MM.1S (cell line): ENCODE results near the gene GFRA3.

Experiments
- DNase-seq: peaks from one replicate; pipeline ENCODE4 v3.0.0-alpha.2; 2015
- H2AFZ ChIP-seq: fragments of 300-600 bp; sonication (generic); 2 replicates; pipeline ENCODE4 v1.6.0; 2016; ENCODE audit warnings: antibody characterized with exemption, low read length
- H3F3A ChIP-seq: fragments of 300-600 bp; sonication (generic); 2 replicates; pipeline ENCODE4 v1.6.1; 2016; ENCODE audit warnings: mild to moderate bottlenecking, antibody characterized with exemption, low read length, moderate library complexity, mixed read lengths; ENCODE audit not compliant: insufficient read depth
- H3K27ac ChIP-seq: fragments of 300-600 bp; sonication (generic); 2 replicates; pipeline ENCODE4 v1.5.1; 2016; ENCODE audit warnings: mild to moderate bottlenecking, low read length
- H3K27me3 ChIP-seq: fragments of 300-600 bp; sonication (generic); replicated peaks from 2 replicates; pipeline ENCODE4 v1.6.0; 2016; ENCODE audit warnings: low read length; ENCODE audit not compliant: insufficient read depth
- H3K36me3 ChIP-seq: fragments of 300-600 bp; sonication (generic); replicated peaks from 2 replicates; pipeline ENCODE4 v1.6.1; 2016; ENCODE audit warnings: mild to moderate bottlenecking, low read length, mixed read lengths; ENCODE audit not compliant: insufficient read depth
- H3K4me1 ChIP-seq: fragments of 300-600 bp; sonication (generic); 2 replicates; pipeline ENCODE4 v1.6.1; 2016; ENCODE audit warnings: low read length, mixed read lengths
- H3K4me2 ChIP-seq: fragments of 300-600 bp; sonication (generic); 2 replicates; pipeline ENCODE4 v1.6.0; 2016; ENCODE audit warnings: low read depth, low read length
- H3K4me3 ChIP-seq: fragments of 300-600 bp; sonication (generic); 2 replicates; pipeline ENCODE4 v1.5.1; 2016; ENCODE audit warnings: low read length, mixed read lengths
- H3K79me2 ChIP-seq: fragments of 300-600 bp; sonication (generic); 2 replicates; pipeline ENCODE4 v1.6.1; 2016; ENCODE audit warnings: mixed run types, low read length, mixed read lengths
- H3K9ac ChIP-seq: fragments of 300-600 bp; sonication (generic); 2 replicates; pipeline ENCODE4 v1.6.1; 2016; ENCODE audit warnings: low read length, mixed read lengths
- H3K9me2 ChIP-seq: fragments of 300-600 bp; sonication (generic); replicated peaks from 2 replicates; pipeline ENCODE4 v1.6.1; 2016; ENCODE audit warnings: mild to moderate bottlenecking, low read length, mixed read lengths; ENCODE audit not compliant: insufficient read depth
- H3K9me3 ChIP-seq: fragments of 300-600 bp; sonication (generic); replicated peaks from 2 replicates; pipeline ENCODE4 v1.6.1; 2016; ENCODE audit warnings: mild to moderate bottlenecking, low read length, mixed read lengths; ENCODE audit not compliant: insufficient read depth
- H4K20me1 ChIP-seq: fragments of 300-600 bp; sonication (generic); 2 replicates; pipeline ENCODE4 v1.6.1; 2016; ENCODE audit warnings: mild to moderate bottlenecking, low read length, moderate library complexity, mixed read lengths; ENCODE audit not compliant: insufficient read depth
- EZH2 ChIP-seq: fragments of 300-600 bp; sonication (generic); optimal IDR thresholded peaks from 2 replicates; pipeline ENCODE3; 2017; ENCODE audit warnings: low read depth, mild to moderate bottlenecking, antibody characterized with exemption, low read length, mixed read lengths
- EZH2phosphoT487 ChIP-seq: fragments of 300-600 bp; sonication (generic); IDR thresholded peaks from 2 replicates; pipeline ENCODE4 v1.6.1; 2018; ENCODE audit warnings: antibody characterized with exemption, low read length
- TF ChIP-seq, protein P1 (sequence below): fragments of 300-600 bp; sonication (generic); IDR thresholded peaks from 2 replicates; pipeline ENCODE4 v1.5.1; 2016; ENCODE audit warnings: antibody characterized with exemption, low read length, mixed read lengths

GFRA3 gene

DNA sequence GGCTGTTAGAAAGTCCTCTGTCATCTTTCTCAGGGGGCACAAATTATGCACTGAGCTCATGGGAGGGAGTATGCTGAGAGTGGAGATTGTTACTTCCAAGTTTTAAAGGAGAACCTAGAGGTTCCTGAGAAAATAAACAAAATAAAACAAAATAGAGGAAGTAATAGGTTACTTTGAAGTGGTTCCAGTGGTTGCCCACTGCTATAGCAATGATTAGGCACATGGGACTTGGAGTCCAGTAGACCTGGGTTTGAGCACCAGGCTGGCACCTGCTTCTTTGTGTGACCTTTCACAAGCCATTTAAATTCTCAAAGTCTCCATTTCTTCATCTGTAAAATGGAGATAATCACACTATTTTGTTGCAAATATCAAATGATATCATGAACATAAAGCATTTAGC is 47.5 kb downstream of the GFRA3 start:
- no peak overlapping the region for H3K4me2 ChIP-seq
- no peaks in the 10 kb centered on the region for H3F3A ChIP-seq
- no peaks in the 10 kb centered on the region for H3K27me3 ChIP-seq
- TF ChIP-seq EZH2phosphoT487 (no peak), EZH2 (no peak)
- TF ChIP-seq, protein P1, sequence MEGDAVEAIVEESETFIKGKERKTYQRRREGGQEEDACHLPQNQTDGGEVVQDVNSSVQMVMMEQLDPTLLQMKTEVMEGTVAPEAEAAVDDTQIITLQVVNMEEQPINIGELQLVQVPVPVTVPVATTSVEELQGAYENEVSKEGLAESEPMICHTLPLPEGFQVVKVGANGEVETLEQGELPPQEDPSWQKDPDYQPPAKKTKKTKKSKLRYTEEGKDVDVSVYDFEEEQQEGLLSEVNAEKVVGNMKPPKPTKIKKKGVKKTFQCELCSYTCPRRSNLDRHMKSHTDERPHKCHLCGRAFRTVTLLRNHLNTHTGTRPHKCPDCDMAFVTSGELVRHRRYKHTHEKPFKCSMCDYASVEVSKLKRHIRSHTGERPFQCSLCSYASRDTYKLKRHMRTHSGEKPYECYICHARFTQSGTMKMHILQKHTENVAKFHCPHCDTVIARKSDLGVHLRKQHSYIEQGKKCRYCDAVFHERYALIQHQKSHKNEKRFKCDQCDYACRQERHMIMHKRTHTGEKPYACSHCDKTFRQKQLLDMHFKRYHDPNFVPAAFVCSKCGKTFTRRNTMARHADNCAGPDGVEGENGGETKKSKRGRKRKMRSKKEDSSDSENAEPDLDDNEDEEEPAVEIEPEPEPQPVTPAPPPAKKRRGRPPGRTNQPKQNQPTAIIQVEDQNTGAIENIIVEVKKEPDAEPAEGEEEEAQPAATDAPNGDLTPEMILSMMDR, result no peak
- H3K9ac ChIP-seq, result no peak overlapping the region
- no peak for DNase-seq
- H3K79me2 ChIP-seq, result no peaks in the 10 kb centered on the region
- no peaks in the 10 kb centered on the region for H3K9me3 ChIP-seq
- H3K4me3 ChIP-seq, result no peak overlapping the region
- no peaks in the 10 kb centered on the region for H3K4me1 ChIP-seq
- no peaks in the 10 kb centered on the region for H4K20me1 ChIP-seq
- H2AFZ ChIP-seq, result no peak overlapping the region
- H3K9me2 ChIP-seq, result no peaks in the 10 kb centered on the region
- H3K36me3 ChIP-seq, result no peaks in the 10 kb centered on the region
- H3K27ac ChIP-seq, result no peak overlapping the region

DNA sequence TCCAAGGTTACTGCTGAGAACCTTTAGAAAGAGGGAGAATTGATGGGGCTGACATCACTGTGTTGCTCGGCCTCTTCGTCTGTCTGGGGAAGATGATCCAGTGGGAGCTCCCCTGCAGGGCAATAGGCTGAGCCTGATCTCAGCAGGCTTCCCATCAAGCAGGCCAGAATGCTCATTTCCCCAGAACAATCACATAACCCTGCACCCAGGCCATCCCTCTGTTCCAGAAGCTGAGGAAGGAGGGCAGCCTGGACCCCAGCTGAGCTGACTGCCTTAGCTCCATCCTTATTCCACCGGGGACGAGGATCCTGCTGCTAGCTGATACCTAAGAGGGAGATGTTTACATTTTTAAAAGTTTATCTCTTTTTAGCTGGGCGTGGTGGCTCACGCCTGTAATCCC is 49.7 kb downstream of the GFRA3 start:
- H3K27me3 ChIP-seq, result no peaks in the 10 kb centered on the region

DNA sequence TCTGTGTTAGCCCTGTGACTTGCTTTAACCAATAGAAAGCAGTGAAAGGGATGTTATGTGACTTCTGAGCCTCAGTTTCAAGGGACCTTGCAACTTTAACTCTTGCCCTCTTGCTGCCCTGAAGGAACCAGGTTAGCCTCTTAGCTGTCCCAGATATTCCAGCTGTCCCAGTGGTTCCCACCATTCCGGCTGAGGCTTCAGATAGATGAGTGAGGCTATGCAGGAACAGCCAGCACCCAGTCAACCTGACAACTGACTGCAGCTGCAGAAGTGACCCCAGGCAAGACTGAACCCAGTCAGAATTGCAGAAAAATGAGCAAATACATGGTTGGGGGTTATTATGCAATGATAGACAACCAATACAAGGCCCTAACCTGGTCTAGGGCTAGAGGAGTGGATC is 50.9 kb downstream of the GFRA3 start:
- Histone ChIP-seq H3K4me3 (no peak overlapping the region), H3K36me3 (no peaks in the 10 kb centered on the region), H3K4me2 (no peak overlapping the region), H3K79me2 (no peaks in the 10 kb centered on the region), H2AFZ (no peak overlapping the region), H3F3A (no peaks in the 10 kb centered on the region), H3K9ac (no peak overlapping the region), H3K9me3 (no peaks in the 10 kb centered on the region), H3K27ac (no peak overlapping the region), H3K9me2 (no peaks in the 10 kb centered on the region), H3K27me3 (no peaks in the 10 kb centered on the region), H3K4me1 (no peaks in the 10 kb centered on the region), H4K20me1 (no peaks in the 10 kb centered on the region)
- TF ChIP-seq EZH2phosphoT487 (no peak), EZH2 (no peak)
- TF ChIP-seq, protein P1, result no peak
- DNase-seq, result no peak

More for the DNA sequence above, 49.7 kb downstream of the GFRA3 start:
- Histone ChIP-seq H3K27ac (no peak overlapping the region), H3K9me3 (no peaks in the 10 kb centered on the region), H3F3A (no peaks in the 10 kb centered on the region), H4K20me1 (no peaks in the 10 kb centered on the region), H3K36me3 (no peaks in the 10 kb centered on the region), H3K79me2 (no peaks in the 10 kb centered on the region), H3K9me2 (no peaks in the 10 kb centered on the region), H3K9ac (no peak overlapping the region), H2AFZ (no peak overlapping the region), H3K4me2 (no peak overlapping the region), H3K4me3 (no peak overlapping the region), H3K4me1 (no peaks in the 10 kb centered on the region)
- TF ChIP-seq EZH2, result no peak
- no peak for TF ChIP-seq EZH2phosphoT487
- TF ChIP-seq, protein P1, result no peak
- DNase-seq, result no peak
